ENCODE results near the gene PPP1R36.
"Not testable (repeated sequence)": the region's sequence is repeated elsewhere in the genome, so short reads cannot be mapped to it uniquely, and the experiment has no call there.

PPP1R36 gene

DNA sequence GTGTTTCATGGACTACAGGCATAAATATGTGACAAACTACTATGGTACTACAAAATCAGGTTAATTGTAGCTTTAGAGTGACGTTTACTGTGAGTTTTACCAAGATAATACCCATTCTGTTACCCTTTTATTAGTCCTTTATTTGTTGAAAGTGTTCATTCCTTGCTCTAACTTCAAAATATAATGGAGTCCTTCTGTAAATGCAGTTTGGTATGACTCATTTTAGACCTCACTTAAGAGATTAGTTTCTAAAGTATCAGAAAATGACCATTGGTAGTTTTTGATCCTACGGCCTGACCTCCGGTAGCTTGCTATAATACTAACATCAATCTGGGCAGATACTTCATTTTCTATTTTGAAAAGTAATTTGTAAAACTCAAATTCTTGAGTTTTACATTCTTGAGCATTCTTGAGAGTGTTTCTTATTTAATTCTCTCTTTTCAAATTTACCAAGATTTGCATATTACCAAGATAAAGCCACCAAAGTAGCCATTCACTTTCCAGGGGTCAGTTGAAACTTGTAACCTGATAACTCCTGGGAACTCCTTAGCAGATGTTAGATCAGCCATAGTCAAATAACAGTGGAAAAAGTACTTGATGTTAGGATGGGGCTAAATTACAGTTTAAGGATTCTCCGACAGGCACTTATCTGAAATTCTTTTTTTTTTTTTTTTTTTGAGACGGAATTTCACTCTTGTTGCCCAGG lies 5.0 kb upstream of the PPP1R36 start:
- Histone ChIP-seq H3K4me3 (ENCODE audit: low read depth, low read length) (peak overlapping the region; percentile 72), H3K27ac (ENCODE audit: low read depth, low read length) (peak overlapping the region; percentile 38), H3K27me3 (ENCODE audit: control insufficient read depth, insufficient read depth, low read length) (peaks cover 36% of the 10 kb centered on the region), H3K9me3 (ENCODE audit: control insufficient read depth, insufficient read depth, low read length) (peaks cover 6% of the 10 kb centered on the region), H3K9ac (ENCODE audit: low read depth, low read length) (no peak overlapping the region), H3K36me3 (ENCODE audit: control insufficient read depth, insufficient read depth, low read length) (no peaks in the 10 kb centered on the region), H3K4me1 (ENCODE audit: control insufficient read depth, insufficient read depth, low read length) (peaks cover 32% of the 10 kb centered on the region)

DNA sequence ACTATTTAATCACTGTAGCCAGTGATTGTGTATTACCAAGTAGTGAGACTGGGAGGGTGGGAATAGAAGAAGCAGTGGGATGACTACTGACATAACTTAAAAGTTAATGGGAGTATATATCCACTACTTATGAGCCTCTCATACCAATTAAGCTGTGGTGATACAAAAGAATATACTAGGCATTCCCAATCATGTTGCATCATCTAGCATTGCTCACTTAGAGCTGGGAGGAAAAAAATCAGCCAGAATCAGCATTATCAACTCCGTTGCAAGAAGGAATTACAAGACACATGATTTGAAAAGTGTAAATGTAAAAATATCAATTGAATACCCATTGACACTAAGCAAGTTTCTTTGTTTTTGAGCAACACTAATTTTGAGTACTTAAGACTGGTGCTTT lies 745 bp upstream of the PPP1R36 start:
- H3K36me3 ChIP-seq (ENCODE audit: control insufficient read depth, insufficient read depth, low read length): no peaks in the 10 kb centered on the region
- no peak overlapping the region for H3K4me3 ChIP-seq (ENCODE audit: low read depth, low read length)
- H3K4me1 ChIP-seq (ENCODE audit: control insufficient read depth, insufficient read depth, low read length): peaks cover 31% of the 10 kb centered on the region
- H3K9me3 ChIP-seq (ENCODE audit: control insufficient read depth, insufficient read depth, low read length): no peaks in the 10 kb centered on the region
- H3K27me3 ChIP-seq (ENCODE audit: control insufficient read depth, insufficient read depth, low read length): peaks cover 27% of the 10 kb centered on the region
- H3K9ac ChIP-seq (ENCODE audit: low read depth, low read length): no peak overlapping the region
- H3K27ac ChIP-seq (ENCODE audit: low read depth, low read length): no peak overlapping the region

DNA sequence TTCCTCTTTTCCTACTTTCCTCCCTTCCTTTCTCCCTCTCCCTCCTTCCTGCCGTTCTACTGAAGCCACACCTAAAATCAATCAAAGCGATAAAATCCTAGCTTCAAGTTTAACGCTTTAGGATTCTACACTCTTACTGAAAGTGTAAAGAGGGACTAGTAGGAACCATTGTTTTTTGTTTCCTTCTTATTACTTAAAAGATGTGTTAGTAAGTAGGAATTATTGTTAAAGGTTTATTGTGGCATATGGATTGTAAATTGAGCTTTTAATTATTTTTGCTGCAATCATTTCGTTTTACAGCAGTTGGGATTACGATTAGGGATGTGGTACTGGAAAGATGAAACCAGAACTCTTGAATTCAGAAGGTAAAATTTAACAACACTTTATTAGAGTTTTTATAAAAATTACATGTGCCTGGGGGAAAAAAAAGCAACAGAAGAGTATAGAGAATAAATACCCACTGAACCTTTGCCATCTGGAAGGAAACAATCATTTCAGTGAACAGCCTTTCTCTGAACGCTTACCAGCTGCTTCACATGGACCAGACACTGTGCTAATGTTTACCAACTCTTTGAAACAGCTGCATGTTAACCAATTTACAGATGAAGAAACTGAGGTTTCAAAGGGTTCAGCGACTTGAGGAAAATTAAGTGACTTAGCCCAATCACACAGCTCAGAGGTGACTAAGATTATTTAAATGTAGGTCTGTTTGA lies 1.0 kb downstream of the PPP1R36 start:
- Histone ChIP-seq H3K4me1 (ENCODE audit: control insufficient read depth, insufficient read depth, low read length) (peaks cover 17% of the 10 kb centered on the region), H3K36me3 (ENCODE audit: control insufficient read depth, insufficient read depth, low read length) (no peaks in the 10 kb centered on the region), H3K9me3 (ENCODE audit: control insufficient read depth, insufficient read depth, low read length) (no peaks in the 10 kb centered on the region), H3K9ac (ENCODE audit: low read depth, low read length) (no peak overlapping the region), H3K27ac (ENCODE audit: low read depth, low read length) (no peak overlapping the region), H3K27me3 (ENCODE audit: control insufficient read depth, insufficient read depth, low read length) (peaks cover 27% of the 10 kb centered on the region), H3K4me3 (ENCODE audit: low read depth, low read length) (peak overlapping the region; percentile 60)

DNA sequence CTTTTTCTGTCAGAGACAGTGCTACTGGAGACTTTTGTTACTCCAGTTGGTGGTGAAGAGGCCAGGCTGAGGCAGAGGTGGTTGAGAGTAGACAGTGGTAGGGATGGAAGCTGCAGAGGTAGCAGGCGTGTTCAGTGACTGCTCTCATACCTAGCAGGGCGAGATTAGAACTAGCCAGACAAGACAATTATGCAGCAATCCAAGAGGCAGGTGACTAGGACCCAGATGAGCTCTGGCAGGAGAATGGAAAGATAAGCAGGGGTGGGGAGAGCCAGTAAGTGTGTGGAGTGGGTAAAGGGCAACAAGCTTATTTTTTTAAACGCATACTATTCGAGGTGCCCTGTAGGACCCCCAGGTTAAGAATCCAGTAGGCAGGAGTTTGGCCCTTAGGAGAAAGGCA lies 4.8 kb downstream of the PPP1R36 start:
- Histone ChIP-seq H3K9me3 (ENCODE audit: control insufficient read depth, insufficient read depth, low read length) (no peaks in the 10 kb centered on the region), H3K9ac (ENCODE audit: low read depth, low read length) (no peak overlapping the region), H3K27ac (ENCODE audit: low read depth, low read length) (no peak overlapping the region), H3K4me3 (ENCODE audit: low read depth, low read length) (no peak overlapping the region), H3K36me3 (ENCODE audit: control insufficient read depth, insufficient read depth, low read length) (no peaks in the 10 kb centered on the region), H3K27me3 (ENCODE audit: control insufficient read depth, insufficient read depth, low read length) (peaks cover 17% of the 10 kb centered on the region), H3K4me1 (ENCODE audit: control insufficient read depth, insufficient read depth, low read length) (peaks cover 7% of the 10 kb centered on the region; the same call in 1 of the 2 replicates)

DNA sequence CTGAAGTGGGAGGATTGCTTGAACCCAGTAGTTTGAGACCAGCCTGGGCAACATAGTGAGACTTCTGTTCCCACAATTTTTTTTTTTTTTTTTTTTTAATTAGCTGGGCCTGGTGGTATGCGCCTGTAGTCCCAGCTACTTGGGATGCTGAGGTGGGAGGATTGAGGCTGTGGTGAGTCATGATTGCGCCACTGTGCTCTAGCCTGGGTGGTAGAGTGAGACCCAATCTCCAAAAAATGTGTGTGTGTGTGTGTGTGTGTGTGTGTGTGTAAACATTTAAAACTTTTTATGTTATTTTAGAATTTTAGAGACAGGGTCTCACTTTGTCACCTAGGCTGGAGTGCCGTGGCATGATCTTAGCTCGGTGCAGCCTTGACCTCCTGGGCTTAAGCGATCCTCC lies 6.8 kb downstream of the PPP1R36 start:
- no peak overlapping the region for H3K9ac ChIP-seq (ENCODE audit: low read depth, low read length)
- no peaks in the 10 kb centered on the region for H3K9me3 ChIP-seq (ENCODE audit: control insufficient read depth, insufficient read depth, low read length)
- H3K27ac ChIP-seq (ENCODE audit: low read depth, low read length): no peak overlapping the region
- peaks cover 2% of the 10 kb centered on the region; the same call in 1 of the 2 replicates for H3K27me3 ChIP-seq (ENCODE audit: control insufficient read depth, insufficient read depth, low read length)
- no peaks in the 10 kb centered on the region for H3K36me3 ChIP-seq (ENCODE audit: control insufficient read depth, insufficient read depth, low read length)
- no peak overlapping the region for H3K4me3 ChIP-seq (ENCODE audit: low read depth, low read length)
- no peaks in the 10 kb centered on the region for H3K4me1 ChIP-seq (ENCODE audit: control insufficient read depth, insufficient read depth, low read length)

DNA sequence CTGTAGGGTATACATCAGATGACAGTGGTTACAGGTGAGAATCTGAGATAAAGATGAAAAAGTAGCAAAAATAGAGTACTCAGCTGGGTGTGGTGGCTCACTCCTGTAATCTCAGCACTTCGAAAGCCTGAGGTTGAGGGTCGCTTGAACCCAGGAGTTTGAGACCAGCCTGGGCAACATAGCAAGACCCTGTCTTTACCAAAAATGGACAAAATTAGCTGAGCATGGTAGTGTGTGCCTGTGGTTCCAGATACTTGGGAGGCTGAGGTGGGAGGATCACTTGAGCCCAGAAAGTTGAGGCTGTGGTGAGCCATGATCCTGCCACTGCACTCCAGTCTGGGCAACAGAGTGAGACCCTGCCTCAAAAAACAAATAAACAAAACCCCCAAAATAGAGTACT lies 8.5 kb downstream of the PPP1R36 start:
- not testable (repeated sequence) for H3K9me3 ChIP-seq (ENCODE audit: control insufficient read depth, insufficient read depth, low read length); H3K36me3 ChIP-seq (ENCODE audit: control insufficient read depth, insufficient read depth, low read length); H3K27ac ChIP-seq (ENCODE audit: low read depth, low read length); H3K9ac ChIP-seq (ENCODE audit: low read depth, low read length); H3K27me3 ChIP-seq (ENCODE audit: control insufficient read depth, insufficient read depth, low read length); H3K4me3 ChIP-seq (ENCODE audit: low read depth, low read length); H3K4me1 ChIP-seq (ENCODE audit: control insufficient read depth, insufficient read depth, low read length)

DNA sequence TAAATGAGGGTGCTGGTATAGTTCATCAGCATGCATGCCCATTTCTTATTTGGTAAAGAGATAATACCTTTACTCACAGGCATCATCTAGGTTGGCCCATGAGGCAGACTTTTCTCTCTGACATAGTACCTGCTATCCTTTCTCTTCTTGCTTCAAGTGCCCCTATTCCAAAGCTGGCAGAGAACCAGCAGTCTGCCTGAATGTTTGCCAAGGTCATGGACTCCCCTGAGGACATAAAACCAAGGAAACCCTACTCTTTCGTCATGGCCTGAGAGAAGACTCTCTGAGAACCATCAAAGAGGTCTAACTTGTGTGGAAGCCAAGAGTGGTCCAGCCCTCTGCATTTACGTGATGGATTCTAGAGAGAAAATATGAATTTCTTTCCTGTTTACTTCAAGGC lies 11.9 kb downstream of the PPP1R36 start:
- no peak overlapping the region for H3K27ac ChIP-seq (ENCODE audit: low read depth, low read length)

DNA sequence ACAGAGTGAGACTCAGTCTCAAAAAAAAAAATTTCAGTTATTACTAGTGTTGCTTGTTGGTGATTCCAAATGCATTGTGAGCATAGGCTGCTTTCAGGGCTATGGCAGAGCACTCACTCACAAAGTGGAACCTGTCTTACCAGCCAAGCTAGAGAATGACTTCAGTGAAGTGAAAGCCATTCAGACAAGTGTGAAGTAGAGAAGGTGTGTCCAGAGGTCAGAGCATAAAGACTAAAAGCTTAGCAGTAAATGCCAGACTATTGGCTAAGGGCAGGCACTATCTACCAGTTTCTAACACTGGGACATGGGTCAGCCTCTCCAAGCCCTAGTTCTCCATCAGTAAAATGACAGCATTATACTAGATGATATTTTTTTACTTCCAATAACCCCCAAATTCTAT lies 12.7 kb downstream of the PPP1R36 start:
- Histone ChIP-seq H3K27ac (ENCODE audit: low read depth, low read length) (no peak overlapping the region), H3K4me1 (ENCODE audit: control insufficient read depth, insufficient read depth, low read length) (peaks cover 10% of the 10 kb centered on the region; the same call in 1 of the 2 replicates), H3K9ac (ENCODE audit: low read depth, low read length) (no peak overlapping the region), H3K4me3 (ENCODE audit: low read depth, low read length) (no peak overlapping the region), H3K27me3 (ENCODE audit: control insufficient read depth, insufficient read depth, low read length) (no peaks in the 10 kb centered on the region), H3K36me3 (ENCODE audit: control insufficient read depth, insufficient read depth, low read length) (no peaks in the 10 kb centered on the region), H3K9me3 (ENCODE audit: control insufficient read depth, insufficient read depth, low read length) (no peaks in the 10 kb centered on the region)

More for the DNA sequence above, 11.9 kb downstream of the PPP1R36 start:
- Histone ChIP-seq H3K4me1 (ENCODE audit: control insufficient read depth, insufficient read depth, low read length) (peaks cover 10% of the 10 kb centered on the region; the same call in 1 of the 2 replicates), H3K9me3 (ENCODE audit: control insufficient read depth, insufficient read depth, low read length) (no peaks in the 10 kb centered on the region), H3K4me3 (ENCODE audit: low read depth, low read length) (no peak overlapping the region), H3K27me3 (ENCODE audit: control insufficient read depth, insufficient read depth, low read length) (no peaks in the 10 kb centered on the region), H3K36me3 (ENCODE audit: control insufficient read depth, insufficient read depth, low read length) (no peaks in the 10 kb centered on the region), H3K9ac (ENCODE audit: low read depth, low read length) (no peak overlapping the region)

DNA sequence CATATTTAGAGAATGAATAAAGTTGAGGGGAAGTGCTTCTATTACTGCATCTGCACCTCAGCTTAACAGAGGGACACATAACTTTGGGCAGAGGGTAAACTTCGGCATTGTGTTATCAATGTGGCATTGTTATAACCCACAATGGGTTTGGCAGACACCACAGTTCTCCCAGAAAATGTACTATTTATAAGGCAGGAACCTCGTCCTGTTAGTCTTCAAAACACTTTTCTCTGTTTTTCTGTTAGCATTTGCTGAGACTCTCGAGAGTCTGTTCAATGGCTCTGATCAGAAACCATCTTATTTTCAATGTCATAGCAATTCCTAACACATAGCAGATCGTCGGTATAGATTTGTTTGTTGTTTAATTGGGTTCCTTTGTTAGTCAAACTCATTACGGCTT lies 13.9 kb downstream of the PPP1R36 start:
- Histone ChIP-seq H3K4me3 (ENCODE audit: low read depth, low read length) (no peak overlapping the region), H3K9ac (ENCODE audit: low read depth, low read length) (no peak overlapping the region), H3K27ac (ENCODE audit: low read depth, low read length) (no peak overlapping the region), H3K36me3 (ENCODE audit: control insufficient read depth, insufficient read depth, low read length) (no peaks in the 10 kb centered on the region), H3K27me3 (ENCODE audit: control insufficient read depth, insufficient read depth, low read length) (no peaks in the 10 kb centered on the region), H3K9me3 (ENCODE audit: control insufficient read depth, insufficient read depth, low read length) (no peaks in the 10 kb centered on the region), H3K4me1 (ENCODE audit: control insufficient read depth, insufficient read depth, low read length) (peaks cover 10% of the 10 kb centered on the region; the same call in 1 of the 2 replicates)

DNA sequence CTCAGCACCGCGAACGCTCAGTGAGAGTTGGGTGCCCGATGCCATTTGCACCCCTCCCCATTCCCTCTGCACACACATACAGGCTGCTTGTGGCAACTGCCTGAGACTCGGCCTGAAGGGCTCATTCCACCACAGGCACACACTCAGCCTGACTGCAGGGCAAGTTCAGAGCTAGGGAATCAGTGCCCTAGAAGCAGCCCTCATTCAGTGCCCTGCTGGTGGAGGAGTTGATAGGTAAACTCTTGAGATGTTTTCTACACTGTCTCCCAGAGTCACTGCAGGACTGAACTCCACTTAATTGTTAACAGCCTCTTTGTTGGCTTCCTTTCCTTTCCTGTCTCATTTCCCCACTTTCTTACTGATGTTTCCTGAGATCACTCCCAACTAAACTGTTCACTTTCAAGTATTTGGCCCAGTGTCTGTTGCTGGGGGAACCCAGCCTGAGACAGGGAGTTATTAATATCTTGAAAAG lies 16.9 kb downstream of the PPP1R36 start:
- Histone ChIP-seq H3K9ac (ENCODE audit: low read depth, low read length) (no peak overlapping the region), H3K9me3 (ENCODE audit: control insufficient read depth, insufficient read depth, low read length) (no peaks in the 10 kb centered on the region), H3K4me1 (ENCODE audit: control insufficient read depth, insufficient read depth, low read length) (peaks cover 10% of the 10 kb centered on the region; the same call in 1 of the 2 replicates), H3K27ac (ENCODE audit: low read depth, low read length) (no peak overlapping the region), H3K4me3 (ENCODE audit: low read depth, low read length) (no peak overlapping the region), H3K27me3 (ENCODE audit: control insufficient read depth, insufficient read depth, low read length) (no peaks in the 10 kb centered on the region), H3K36me3 (ENCODE audit: control insufficient read depth, insufficient read depth, low read length) (no peaks in the 10 kb centered on the region)

DNA sequence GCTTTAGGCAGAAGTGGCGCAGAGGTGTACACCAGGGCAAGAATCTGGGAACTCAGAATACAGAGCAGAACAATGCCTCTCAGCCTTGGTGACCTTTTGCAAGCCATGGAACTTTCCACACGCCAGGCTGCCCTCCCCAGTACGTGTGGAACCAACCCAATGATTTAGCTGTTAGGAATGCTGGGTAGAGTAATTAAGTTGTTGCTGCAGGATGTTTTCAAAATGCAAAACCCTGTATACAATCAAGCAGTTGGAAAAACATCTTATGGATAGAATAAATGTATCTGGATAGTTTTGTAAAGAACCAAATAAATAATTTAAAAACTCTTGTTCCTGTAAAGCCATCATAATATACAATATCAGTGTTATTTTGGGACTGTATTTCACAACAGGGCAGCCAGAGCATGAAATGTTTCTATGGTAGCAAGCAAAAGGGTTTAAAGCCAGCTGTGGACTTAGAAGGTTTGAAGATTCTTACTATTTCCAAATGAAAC lies 19.4 kb downstream of the PPP1R36 start:
- H3K9ac ChIP-seq (ENCODE audit: low read depth, low read length): no peak overlapping the region
- peaks cover 16% of the 10 kb centered on the region for H3K4me1 ChIP-seq (ENCODE audit: control insufficient read depth, insufficient read depth, low read length)
- no peaks in the 10 kb centered on the region for H3K27me3 ChIP-seq (ENCODE audit: control insufficient read depth, insufficient read depth, low read length)
- H3K27ac ChIP-seq (ENCODE audit: low read depth, low read length): no peak overlapping the region
- H3K4me3 ChIP-seq (ENCODE audit: low read depth, low read length): no peak overlapping the region
- H3K36me3 ChIP-seq (ENCODE audit: control insufficient read depth, insufficient read depth, low read length): no peaks in the 10 kb centered on the region
- no peaks in the 10 kb centered on the region for H3K9me3 ChIP-seq (ENCODE audit: control insufficient read depth, insufficient read depth, low read length)

Measured in HUES48 (cell line).